NCI-H2107 treated with DMSO at 0.1 percent for 48 hours (cell line): ENCODE data around the gene HOXA5.

Experiments
- DNase-seq: peaks from one replicate; lab custom pipeline; 2025; ENCODE audit not compliant: unreplicated experiment; lab: John Stamatoyannopoulos, UW

Gene HOXA5

GRCh38 chr7:27143023-27143949 lies at the start of gene HOXA5:
Gene HOXA5, minus strand, starts transcription at chr7:27143681. Its CDS starts 74 bp downstream, at chr7:27143607.
- no peak for DNase-seq

DNA sequence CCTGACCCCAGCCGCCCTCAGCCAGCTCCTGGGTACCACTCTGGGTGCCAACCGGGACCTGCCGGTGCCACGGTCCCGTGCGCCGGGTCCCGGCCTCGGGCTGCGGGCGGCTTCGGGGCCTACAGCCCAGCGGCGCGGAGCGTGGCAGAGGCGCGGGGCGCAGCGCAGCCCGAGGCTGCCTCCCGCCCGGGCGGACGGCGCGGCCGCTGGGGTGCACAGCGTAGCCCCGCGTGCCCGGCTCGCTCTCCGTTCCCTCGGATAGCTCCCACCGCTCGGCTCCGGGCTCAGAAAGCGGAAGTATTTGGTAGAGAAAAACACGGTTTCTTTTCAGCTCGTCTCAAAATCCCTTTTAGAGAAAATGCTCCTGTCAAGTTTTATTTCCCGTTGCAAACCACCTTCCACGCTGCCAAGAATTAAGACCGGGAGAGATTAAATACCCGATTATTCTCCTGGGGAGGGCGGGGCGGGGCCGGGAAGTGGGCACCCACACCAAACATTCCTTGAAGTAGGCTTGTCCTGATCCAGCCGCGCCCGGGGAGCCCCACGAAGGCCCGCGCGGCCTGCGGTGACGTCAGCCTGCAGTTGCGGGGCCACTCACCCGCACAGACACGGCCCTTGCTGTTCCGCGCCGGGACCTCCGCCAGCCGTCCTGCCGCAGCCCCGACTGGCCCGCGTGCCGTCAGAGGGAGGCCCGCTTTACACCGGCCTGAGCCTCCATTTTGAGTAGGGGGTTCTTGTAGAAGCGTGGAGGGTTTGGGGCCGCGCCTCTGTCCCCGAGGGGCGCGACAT lies 49.3 kb upstream of the HOXA5 start:
- no peak for DNase-seq

DNA sequence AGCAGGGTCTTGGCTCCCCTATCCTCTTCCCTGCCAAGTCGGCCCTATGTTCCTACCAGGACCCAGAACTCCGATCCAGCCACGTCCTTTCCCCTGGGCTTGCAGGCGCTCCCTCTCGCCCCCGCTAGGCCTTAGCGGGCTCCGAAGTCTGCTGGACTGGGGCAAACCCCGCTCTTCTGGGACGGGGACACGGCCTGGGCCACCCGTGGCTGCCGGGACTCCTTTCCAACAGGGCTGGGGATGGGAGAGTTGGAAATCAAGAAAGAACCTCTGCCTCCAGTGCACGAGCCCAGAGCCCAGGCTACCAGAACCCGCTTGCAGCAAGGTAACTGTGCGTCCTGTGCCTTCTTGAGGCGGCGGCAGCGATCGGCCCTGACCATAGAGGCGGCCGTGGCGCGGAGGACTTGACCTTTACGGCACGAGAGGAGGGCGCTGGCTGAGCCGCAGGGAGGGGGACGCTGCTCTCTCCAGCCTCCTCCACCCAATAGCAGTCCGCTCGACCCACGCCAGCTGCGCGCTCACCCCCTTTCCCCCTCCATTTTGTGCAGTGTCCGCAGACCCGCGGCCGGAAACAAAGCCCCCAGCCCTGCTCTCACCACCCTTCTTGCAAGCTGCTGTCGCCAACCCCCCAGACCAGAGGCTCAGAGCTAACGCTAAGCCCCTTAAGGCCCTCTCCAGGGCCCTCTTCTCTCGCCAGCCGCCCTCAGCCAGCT lies 48.5 kb upstream of the HOXA5 start:
- DNase-seq, result no peak

DNA sequence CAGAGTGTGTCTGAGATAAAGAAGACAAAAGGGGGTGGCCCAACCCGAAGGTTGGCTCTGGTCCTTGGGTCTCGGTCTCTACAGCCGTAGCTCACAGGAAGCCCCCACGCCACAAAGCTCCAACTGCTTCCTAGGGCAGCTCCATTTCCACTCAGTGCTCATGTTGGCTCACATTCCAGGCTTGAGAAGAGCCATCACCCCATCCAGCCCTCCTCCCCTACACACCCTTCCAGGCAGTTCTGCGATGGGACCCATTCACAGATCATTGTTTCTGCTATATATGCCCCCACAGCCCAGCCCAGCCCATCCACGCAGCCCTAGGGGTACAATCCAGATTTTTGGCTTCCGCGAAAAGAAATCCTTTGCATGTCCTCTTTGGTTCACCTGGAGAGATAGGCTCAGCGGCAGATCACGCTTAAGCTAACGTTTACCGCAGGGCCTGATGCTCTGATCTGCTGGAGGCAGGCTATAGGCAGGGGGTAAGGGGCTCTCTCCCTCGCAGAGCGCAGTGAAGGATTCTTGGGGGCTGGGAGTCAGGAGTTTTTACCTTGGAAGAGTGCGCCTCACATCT lies 47.8 kb upstream of the HOXA5 start:
- no peak for DNase-seq

DNA sequence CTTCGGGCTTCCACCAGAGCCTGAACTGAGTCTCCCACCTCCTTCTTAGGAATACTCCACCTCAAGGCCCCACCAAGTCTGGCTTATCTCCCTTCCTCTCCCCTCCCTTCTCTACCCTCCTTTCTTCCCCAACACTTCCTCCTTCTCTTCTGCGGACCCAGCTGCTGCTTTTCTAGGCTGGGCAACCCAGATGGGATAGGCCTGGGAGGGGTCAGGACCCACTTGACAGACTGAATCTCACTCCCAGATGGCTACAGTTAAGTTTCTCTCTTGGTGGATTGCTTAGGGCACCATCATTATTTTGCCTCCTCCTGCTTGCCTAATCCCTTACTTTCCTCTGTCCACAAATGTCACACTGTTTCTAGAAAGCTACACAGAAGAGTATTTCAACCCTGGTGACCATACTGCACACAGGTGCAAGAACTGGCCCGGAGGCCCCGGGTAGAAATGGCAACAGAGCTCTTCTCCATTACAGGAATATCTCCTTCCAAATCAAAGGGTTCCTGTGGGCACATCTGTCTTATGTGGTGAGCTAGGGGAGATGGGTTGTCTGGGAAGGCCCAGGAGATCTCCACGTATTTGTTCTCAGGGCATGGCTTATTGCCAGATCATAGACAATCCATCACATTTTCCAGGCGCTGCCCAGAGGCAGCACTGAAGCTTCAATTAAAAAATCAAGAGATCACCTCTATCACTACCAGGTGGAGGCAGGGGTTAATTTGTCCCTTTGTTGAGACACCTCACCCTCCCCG lies 46.7 kb upstream of the HOXA5 start:
- DNase-seq, result no peak

- DNase-seq, result no peak
These were observed 46.0 kb upstream of the HOXA5 start for GRCh38 chr7:27189295-27189996.

DNA sequence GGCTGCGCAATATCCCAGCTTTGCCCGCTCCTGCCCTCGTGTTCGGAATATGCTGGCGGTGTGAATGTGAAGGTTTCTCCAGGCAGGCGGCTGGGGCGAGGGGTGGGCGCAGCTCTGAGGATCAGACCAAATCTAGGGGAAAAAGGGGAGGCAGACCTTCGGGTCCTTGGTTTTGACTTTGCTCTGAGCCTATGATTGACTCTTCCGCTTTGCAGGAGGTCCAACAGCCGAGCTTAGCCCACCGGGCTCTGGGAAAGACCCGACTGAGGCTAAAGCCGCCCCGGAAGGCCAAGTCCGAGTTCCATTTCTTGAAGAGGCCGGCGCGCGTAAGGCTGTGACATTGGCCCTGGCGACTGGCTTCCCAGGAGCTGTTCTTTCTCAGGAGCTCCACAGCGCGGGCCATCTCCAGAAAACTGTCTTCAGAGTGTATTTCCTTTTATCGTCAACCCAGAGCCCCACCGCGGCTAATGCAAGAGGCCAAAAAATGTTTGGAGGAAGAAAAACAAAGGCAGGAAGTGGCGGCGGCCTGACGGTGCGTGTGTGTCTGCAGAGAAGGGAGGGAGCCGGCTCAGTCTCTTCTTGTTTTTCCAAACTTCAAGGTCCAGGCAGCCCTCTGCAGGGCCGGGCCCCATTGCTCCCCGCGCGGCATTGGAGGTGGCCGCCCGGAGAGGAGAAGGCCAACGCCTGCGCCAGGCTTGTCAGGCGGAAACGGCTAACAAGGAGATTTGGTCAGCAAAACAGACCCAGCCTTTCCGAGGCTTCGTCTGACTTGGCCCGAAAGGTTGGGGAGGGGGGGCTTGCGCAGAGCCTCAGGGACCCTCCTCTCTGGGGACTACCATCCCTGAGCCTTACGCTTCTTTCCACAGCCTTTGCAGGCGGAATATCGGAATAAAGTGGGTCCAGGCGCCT lies 45.2 kb upstream of the HOXA5 start:
- DNase-seq, result no peak

GRCh38 chr7:27187475-27188385 lies 44.2 kb upstream of the HOXA5 start:
- no peak for DNase-seq

- no peak for DNase-seq
These were observed 43.4 kb upstream of the HOXA5 start for GRCh38 chr7:27186668-27187474.

GRCh38 chr7:27185854-27186667 lies 42.6 kb upstream of the HOXA5 start:
- no peak for DNase-seq

- no peak for DNase-seq
These were observed 41.8 kb upstream of the HOXA5 start, which contains the start of gene HOXA11 for GRCh38 chr7:27185013-27185853. Gene HOXA11, minus strand, starts transcription at chr7:27185232. Its CDS starts 88 bp downstream, at chr7:27185144.

DNA sequence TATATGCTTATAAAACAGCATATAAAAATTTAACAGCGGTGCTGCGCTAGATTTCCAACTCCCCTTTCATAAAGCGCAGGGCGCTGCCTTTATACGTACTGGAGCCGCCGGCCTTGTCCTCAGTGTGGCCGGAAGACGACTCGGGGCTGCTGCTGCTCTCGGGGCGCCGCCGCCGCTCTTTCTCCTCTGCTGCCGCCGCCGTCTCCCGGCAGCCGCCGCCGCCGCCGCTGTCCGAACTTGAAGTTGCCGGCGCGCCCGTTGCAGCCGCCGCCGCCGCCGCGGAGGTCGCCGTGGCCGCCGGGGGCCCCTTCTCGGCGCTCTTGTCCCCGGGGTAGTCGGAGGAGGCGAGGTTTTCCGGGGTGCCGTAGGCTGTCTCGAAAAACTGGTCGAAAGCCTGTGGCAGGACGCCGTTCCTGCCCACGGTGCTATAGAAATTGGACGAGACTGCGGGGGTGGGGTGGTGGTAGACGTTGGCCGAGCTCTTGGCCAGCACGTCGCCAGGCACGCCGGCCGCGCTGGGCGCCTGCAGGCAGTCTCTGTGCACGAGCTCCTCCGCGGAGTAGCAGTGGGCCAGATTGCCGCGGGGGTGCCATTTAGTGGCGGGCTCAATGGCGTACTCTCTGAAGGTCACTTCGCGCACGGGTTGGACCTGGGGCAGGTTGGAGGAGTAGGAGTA lies 41.0 kb upstream of the HOXA5 start:
- no peak for DNase-seq

GRCh38 chr7:27183682-27184336 lies 40.3 kb upstream of the HOXA5 start:
- no peak for DNase-seq
